HG03342 (cell line): ENCODE measurements around the gene SSX5.
"Not testable (repeated sequence)": the region's sequence is repeated elsewhere in the genome, so short reads cannot be mapped to it uniquely, and the experiment has no call there.

Experiments
- ATAC-seq: cut with Tn5 transposase; IDR thresholded peaks from one replicate; pipeline ENCODE4 v1.9.1; 2021; ENCODE audit warnings: mild to moderate bottlenecking, moderate library complexity; ENCODE audit not compliant: unreplicated experiment

The SSX5 gene

DNA sequence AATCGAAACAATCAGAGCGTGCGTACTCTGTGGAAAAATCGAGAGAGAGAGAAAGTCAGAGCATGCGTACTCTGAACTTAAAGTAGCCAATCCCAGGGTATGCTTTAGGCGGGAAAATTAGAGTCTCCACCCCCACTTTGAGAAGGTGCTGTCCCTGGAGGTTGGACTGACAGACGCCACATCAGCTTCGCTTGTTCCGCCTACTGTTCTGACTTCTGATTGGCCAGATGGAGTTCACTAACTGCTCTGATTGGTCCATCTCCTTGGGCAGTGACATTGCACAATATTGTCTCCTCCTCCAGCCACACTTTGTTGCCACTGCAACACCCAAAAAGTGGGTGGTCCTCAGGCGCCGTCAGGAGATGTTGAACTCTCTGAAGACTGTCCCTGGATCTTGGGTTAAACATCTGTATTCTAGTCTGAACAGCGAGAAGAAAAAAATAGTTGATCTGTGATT, at the start of gene SSX5:
Gene SSX5 (minus strand): TSS at position 51 of the 457 bp plus-strand sequence. CDS start 1,437 bp downstream, outside the sequence.
- ATAC-seq: no peak

GRCh38 chrX:48224196-48224595, 27.6 kb upstream of the SSX5 start:
- ATAC-seq: not testable (repeated sequence)

- not testable (repeated sequence) for ATAC-seq
Measured at GRCh38 chrX:48214341-48214740, 17.7 kb upstream of the SSX5 start.

DNA sequence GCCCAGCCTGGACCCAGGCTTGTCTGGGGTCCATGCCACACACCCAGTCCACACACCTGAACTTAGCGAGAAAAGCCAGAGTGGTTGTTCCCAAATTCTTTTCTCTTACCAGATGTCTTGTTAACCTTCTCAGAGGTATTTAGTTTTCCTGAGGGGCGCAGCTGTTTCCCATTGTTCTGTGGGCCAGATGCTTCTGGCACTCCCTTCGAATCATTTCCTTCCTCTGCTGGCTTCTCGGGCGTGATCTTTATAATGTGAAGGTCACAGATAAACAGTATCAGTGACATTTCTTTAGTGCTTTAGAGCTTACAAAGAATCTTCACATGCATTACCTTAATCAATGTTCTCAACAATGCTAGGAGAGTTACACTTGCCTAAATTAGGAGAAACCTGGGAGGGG, 6.6 kb downstream of the SSX5 start:
- not testable (repeated sequence) for ATAC-seq

GRCh38 chrX:48181882-48182281, 14.7 kb downstream of the SSX5 start:
- not testable (repeated sequence) for ATAC-seq

DNA sequence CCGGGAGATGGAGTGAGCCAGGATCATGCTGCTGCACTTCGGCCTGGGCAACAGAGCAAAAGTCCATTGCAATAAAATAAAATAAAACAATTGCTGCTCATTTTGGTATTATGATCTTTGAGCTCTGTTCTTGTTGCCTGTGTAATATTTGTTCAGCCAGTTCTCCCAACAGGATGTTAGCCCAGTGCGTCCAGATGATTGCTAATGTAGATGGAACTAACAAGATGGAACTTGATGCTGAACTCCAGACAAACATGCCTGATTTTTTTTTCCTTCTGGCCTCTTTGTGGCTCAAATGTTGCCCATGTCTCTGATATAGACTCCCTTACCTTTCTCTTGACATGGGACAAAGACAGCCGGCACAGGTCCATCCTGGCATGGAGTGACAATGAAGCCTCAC, 15.8 kb downstream of the SSX5 start:
- ATAC-seq: no peak

- no peak for ATAC-seq
Measured at GRCh38 chrX:48179691-48180090, 16.9 kb downstream of the SSX5 start.

DNA sequence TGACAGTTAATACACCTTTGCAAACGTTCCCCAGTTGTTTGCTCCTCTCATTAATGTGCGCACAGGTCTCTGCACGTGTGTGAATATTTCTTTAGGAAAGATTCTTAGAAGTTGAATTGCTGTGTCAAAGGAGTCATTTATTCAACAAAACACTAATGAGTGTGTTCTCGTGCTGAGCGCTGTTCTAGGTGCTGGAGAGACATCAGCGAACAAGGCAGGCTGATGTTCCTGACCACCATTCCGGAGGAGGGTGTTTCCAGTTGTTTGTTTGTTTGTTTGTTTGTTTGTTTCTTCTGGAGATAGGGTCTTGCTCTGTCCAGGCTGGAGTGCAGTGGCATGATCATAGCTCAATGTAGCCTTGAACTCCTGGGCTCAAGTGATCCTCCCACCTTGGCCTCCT, 30.3 kb downstream of the SSX5 start:
- not testable (repeated sequence) for ATAC-seq

DNA sequence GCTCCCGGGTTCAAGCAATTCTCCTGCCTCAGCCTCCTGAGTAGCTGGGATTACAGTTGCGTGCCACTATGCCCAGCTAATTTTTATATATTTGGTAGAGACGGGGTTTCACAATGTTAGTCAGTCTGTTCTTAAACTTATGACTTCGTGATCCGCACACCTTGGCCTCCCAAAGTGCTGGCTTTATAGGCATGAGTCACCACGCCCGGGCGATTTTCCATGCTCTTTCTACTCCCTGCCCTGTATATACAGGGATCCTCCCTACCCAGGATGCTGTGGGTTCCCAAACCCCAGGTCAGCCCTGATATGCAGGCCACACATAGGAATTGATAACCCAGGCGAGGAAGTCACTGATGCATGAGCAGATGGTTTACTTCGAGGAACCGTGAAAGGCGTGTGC, 31.4 kb downstream of the SSX5 start:
- no peak for ATAC-seq

DNA sequence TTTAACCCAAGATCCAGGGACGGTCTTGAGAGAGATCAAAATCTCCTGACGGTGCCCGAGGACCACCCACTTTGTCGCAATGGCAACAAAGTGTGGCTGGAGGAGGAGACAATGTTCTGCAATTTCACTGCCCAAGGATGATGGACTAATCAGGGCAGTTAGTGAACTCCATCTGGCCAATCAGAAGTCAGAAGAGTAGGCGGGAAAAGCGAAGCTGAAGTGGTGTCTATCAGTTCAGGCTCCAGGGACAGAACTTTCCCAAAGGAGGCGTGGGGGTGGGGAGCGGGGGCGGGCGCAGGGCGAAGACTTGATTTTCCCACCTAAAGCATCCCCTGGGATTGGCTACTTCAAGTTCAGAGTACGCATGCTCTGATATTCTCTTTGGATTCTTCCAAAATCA, 40.6 kb downstream of the SSX5 start:
- no peak for ATAC-seq

- no peak for ATAC-seq
Measured at GRCh38 chrX:48154796-48155195, 41.8 kb downstream of the SSX5 start.

GRCh38 chrX:48153769-48154168, 42.8 kb downstream of the SSX5 start:
- no peak for ATAC-seq

- ATAC-seq: not testable (repeated sequence)
Measured at GRCh38 chrX:48142697-48143096, 53.9 kb downstream of the SSX5 start.

DNA sequence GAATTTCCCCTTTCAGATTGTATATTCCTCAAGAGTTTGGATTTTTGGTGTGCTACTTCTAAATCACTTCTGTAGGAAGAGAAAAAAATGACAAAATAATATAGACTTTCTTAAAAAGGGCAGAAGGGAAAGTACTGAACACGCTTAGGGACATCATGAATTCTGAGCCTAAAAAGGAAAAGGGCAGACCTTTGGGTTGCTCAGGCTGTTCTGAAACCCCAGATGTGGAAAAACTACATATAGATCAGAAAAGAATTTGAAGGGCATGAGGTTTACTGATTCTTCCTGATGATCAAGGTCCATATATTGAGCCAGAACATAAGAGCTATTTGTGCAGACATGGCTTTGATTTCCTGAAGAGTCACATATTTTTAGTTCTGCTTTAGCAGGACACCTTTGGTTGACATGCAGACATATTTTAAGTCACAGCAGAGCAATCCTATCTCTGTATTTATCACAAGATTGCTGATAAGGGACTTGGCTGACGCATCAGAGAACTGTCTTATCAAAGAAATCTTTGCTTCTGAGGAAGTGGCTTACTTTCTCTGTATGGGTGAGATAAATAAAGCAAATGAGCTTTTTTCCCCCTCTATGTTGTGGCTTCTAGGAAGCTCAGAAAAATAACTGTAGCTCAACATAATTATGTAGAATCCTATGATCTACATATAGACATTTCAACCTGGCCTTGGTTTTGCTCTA, 54.6 kb downstream of the SSX5 start:
- ATAC-seq: not testable (repeated sequence)

DNA sequence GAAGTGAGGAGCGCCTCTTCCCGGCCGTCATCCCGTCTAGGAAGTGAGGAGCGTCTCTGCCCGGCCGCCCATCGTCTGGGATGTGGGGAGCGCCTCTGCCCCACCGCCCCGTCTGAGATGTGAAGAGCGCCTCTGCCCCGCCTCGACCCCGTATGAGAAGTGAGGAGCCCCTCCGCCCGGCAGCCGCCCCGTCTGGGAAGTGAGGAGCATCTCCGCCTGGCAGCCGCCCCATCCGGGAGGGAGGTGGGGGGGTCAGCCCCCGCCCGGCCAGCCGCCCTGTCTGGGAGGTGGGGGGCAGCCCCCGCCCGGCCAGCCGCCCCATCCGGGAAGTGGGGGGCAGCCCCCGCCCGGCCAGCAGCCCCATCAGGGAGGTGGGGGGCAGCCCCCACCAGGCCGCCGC, 57.5 kb downstream of the SSX5 start:
- ATAC-seq: not testable (repeated sequence)
